Stimulated activated naive B cell treated with anti-CD40 and anti-IgM and Interleukin-4, amounts not matched to agents 10 μg/mL and 1 μg/mL and 100 μg/mL, for 72 hours (primary cell): ENCODE results near the gene LRRK1.

Source experiments
- ATAC-seq, 2 donors: fragments of 150-1000 bp; cut with Tn5 transposase; replicated peaks; 2 replicates each; pipeline ENCODE4 v1.10.0; 2021; ENCODE audit warnings: moderate library complexity in 1 of 2
- DNase-seq: peaks from one replicate; pipeline ENCODE4 v3.0.0; 2021
- H3K27ac Mint-ChIP-seq: one replicate; pipeline ENCODE4 v1.8.0; 2022; ENCODE audit warnings: mild to moderate bottlenecking, mixed read lengths
- H3K27me3 Mint-ChIP-seq, 2 donors: one replicate each; pipeline ENCODE4 v1.8.0; 2022; ENCODE audit warnings: mixed read lengths in 2 of 2
- H3K36me3 Mint-ChIP-seq, 2 donors: one replicate each; pipeline ENCODE4 v1.8.0; 2022; ENCODE audit warnings: mixed read lengths in 2 of 2, mild to moderate bottlenecking in 1 of 2
- H3K4me1 Mint-ChIP-seq, 2 donors: one replicate each; pipeline ENCODE4 v1.8.0; 2022; ENCODE audit warnings: mixed read lengths in 2 of 2, mild to moderate bottlenecking in 1 of 2
- H3K4me3 Mint-ChIP-seq, 2 donors: one replicate each; pipeline ENCODE4 v1.8.0; 2022; ENCODE audit warnings: mild to moderate bottlenecking in 2 of 2, mixed read lengths in 2 of 2, moderate library complexity in 1 of 2
- H3K9me3 Mint-ChIP-seq, 2 donors: one replicate each; pipeline ENCODE4 v1.8.0; 2022; ENCODE audit warnings: mixed read lengths in 2 of 2, mild to moderate bottlenecking in 1 of 2

LRRK1 gene

DNA sequence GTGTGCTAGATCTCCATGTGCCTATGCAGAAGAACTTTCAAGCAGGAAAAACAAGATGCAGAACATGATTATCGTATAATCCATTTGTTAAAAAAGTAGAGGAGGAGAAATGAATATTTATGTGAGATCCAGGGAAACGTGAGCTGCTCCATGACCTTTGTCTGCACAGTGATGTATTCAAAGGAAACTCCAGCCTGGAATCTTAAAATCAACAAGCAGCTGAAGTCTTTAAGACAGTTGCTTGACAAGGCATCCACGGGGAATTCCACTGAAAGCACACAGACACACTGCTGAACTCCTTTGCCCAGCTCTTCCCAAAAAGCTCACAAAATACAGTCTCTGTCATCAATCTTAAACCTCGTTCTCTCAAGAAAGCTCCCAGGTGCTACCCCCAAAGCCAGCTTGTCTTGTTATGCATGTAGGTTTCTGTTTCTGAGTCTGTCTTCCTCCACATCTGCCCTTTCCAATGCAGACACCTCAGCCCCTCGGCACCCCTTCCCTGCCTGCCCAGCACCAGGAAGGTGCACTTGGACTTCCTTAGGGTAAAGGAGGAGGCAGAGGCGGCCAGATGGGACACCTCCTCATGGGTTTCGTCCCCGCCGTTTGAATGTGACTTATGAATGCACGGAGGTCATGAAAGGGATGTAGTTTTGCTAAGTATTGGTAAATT, 28.7 kb downstream of the LRRK1 start:
- no peaks in the 10 kb centered on the region for H3K27me3 Mint-ChIP-seq
- no peak for DNase-seq
- peaks cover 1 to 8% of the 10 kb centered on the region in 2 donors for H3K9me3 Mint-ChIP-seq
- peaks cover 33 to 60% of the 10 kb centered on the region in 2 donors for H3K4me1 Mint-ChIP-seq
- H3K27ac Mint-ChIP-seq: no peak overlapping the region
- H3K36me3 Mint-ChIP-seq: peaks cover 15 to 31% of the 10 kb centered on the region in 2 donors
- ATAC-seq: peak in 1 of 2 donors; percentile 66
- peak overlapping the region; percentile 43 to 59 for H3K4me3 Mint-ChIP-seq

- DNase-seq (no peak), ATAC-seq (peak in 1 of 2 donors; percentile 35)
- Mint-ChIP-seq H3K4me1 (peaks cover 33 to 55% of the 10 kb centered on the region in 2 donors), H3K36me3 (peaks cover 15 to 35% of the 10 kb centered on the region in 2 donors), H3K27me3 (no peaks in the 10 kb centered on the region), H3K27ac (no peak overlapping the region), H3K4me3 (peak overlapping the region; percentile 43 to 59), H3K9me3 (peaks cover 1 to 8% of the 10 kb centered on the region in 2 donors)
These were observed 29.2 kb downstream of the LRRK1 start for GRCh38 chr15:100948430-100948762.

GRCh38 chr15:100949691-100950090, 30.5 kb downstream of the LRRK1 start:
- Mint-ChIP-seq H3K4me1 (peaks cover 23 to 42% of the 10 kb centered on the region in 2 donors), H3K9me3 (peaks cover 1 to 8% of the 10 kb centered on the region in 2 donors)

DNA sequence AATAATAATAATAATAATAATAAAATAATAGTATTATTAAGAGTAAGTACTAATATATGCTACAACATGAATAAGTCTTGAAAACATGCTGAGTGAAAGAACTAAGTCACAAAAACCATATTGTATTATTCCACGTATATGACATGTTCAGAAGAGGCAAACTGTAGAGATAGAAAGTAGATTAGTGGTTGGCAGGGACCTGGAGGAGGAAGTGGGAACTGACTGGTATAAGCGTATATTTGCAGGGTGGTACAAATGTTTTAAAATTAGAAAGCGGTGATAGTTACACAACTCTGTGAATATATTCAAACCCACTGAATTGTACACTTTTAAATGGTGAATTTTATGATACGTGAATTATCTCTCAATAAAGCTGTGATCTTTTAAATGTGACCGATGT, 32.8 kb downstream of the LRRK1 start:
- Mint-ChIP-seq H3K36me3 (peaks cover 26 to 48% of the 10 kb centered on the region in 2 donors), H3K27me3 (no peaks in the 10 kb centered on the region), H3K4me1 (peaks cover 28 to 51% of the 10 kb centered on the region in 2 donors), H3K27ac (no peak overlapping the region), H3K9me3 (peaks cover 1 to 8% of the 10 kb centered on the region in 2 donors), H3K4me3 (no peak overlapping the region)
- peak; percentile 77 to 78 for ATAC-seq
- no peak for DNase-seq

More at GRCh38 chr15:100949691-100950090, 30.5 kb downstream of the LRRK1 start:
- Mint-ChIP-seq H3K27ac (no peak overlapping the region), H3K27me3 (no peaks in the 10 kb centered on the region), H3K36me3 (peaks cover 23 to 38% of the 10 kb centered on the region in 2 donors), H3K4me3 (no peak overlapping the region)
- ATAC-seq (no peak), DNase-seq (no peak)

GRCh38 chr15:100952566-100952965, 33.4 kb downstream of the LRRK1 start:
- Mint-ChIP-seq H3K27me3 (no peaks in the 10 kb centered on the region), H3K36me3 (peaks cover 29 to 49% of the 10 kb centered on the region in 2 donors), H3K4me1 (peaks cover 27 to 53% of the 10 kb centered on the region in 2 donors), H3K27ac (no peak overlapping the region), H3K9me3 (peaks cover 1 to 8% of the 10 kb centered on the region in 2 donors), H3K4me3 (no peak overlapping the region)
- no peak for ATAC-seq
- no peak for DNase-seq

DNA sequence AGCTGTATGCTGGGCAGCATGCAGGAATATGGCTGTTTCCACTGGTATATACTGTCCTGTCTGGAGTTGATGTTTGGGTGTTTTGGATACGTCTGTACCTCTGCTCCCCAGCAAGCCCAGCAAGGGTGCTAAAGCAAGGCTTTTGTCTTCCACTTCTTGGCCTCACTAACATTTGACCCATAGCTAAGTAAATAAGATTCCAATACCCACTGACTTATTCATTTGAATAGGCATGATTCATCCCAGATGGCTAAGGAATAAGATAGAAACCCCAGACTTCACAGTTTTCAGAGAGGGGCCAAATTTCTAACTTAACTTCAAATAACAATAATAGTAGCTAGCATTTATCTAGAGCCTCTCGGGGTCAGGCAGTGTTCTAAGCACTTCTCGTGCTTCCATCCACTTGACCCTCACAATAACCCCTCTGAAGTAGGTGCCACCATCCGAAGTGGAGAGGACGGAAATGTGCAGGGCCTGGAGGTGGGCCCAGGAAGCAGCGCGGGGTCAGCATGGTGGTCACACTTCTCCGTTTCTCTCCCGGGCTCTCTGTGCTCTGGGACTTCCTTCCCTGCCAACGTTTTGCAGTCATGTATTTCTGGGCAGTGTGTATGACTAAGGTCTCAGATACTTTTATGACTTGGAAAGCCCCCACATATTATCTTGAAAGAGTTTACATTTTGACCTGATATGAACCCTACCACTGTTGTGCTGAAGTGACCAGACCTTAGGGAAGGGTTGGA, 39.3 kb downstream of the LRRK1 start:
- ATAC-seq: peak; percentile 51 to 76
- H3K4me1 Mint-ChIP-seq: peaks cover 22 to 45% of the 10 kb centered on the region in 2 donors

DNA sequence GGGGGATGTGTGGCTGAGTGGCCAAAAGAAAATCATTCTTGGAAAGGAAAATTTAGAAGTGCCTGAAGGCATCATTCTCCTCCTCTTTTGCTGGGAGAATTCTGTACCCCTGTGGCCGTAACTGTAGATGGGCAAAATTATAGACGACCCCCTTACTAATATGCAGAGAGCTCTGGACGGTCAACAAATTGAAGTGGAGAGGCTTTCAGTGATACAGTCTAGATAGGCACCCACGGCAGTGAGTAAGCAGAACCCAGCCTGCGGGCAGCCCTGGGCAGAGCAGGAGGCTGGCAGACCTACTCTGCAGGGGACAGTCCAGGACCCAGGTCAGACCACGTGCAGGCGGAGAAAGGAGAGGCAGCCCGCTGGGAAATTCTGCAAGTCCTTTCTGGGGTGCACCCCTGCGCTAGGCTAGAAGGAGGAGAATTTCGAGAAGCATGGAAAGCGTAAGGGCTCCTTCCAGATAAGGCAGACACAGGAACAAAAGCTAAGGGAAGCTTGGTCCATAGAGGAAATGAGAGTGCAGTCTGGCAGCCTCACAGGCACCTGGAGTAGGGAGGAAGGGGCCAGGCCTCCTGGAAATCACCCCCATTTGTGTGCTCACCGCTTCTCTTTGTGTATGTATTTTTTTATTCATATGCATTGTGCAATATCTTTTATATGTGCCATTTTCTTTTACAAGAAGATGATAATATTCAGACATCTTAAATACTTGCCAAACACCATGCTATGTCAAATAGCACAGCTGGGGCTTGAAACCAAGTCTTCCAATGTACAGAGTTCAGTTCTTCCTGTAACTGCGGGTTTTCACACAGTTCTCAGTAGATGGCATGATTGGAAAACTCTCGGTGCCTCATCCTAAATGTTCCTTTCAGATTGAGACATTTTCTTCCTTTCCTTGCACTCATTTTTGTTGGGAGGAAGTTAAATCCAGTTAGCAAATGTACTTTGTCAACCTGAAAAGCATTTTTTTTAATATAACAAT, 40.2 kb downstream of the LRRK1 start:
- ATAC-seq: peak in 1 of 2 donors; percentile 47
- Mint-ChIP-seq H3K9me3 (no peaks in the 10 kb centered on the region), H3K4me1 (peaks cover 22 to 45% of the 10 kb centered on the region in 2 donors), H3K36me3 (peaks cover 24 to 36% of the 10 kb centered on the region in 2 donors), H3K27ac (peak overlapping the region; percentile 73), H3K4me3 (peak overlapping the region in 1 of 2 donors; percentile 44), H3K27me3 (no peaks in the 10 kb centered on the region)
- DNase-seq: no peak

More for the DNA sequence above, 39.3 kb downstream of the LRRK1 start:
- Mint-ChIP-seq H3K27ac (peak overlapping the region; percentile 73), H3K4me3 (peak overlapping the region in 1 of 2 donors; percentile 44), H3K27me3 (no peaks in the 10 kb centered on the region), H3K9me3 (no peaks in the 10 kb centered on the region), H3K36me3 (peaks cover 24 to 33% of the 10 kb centered on the region in 2 donors)
- DNase-seq: no peak

DNA sequence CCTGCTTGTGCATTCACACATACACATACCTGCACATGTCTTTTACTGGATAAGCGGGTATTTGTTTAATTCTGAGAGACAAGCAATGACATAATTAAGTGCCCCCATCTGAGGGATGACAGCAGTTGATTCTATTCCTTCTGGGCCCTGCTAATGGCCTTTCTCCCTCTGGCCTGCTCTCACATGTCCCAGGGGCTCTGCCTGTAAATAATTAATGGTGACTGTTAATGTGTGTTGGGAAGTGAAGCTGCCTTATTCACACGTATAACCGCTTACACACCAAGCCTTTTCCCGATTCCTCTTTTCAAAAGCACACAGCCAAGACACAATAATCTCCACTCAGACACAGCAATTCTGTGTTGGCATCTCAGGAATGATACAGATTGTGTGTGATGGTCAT, 47.8 kb downstream of the LRRK1 start:
- Mint-ChIP-seq H3K27ac (no peak overlapping the region), H3K27me3 (peaks cover 4 to 6% of the 10 kb centered on the region in 2 donors), H3K4me3 (no peak overlapping the region), H3K36me3 (peaks cover 21 to 40% of the 10 kb centered on the region in 2 donors), H3K9me3 (no peaks in the 10 kb centered on the region), H3K4me1 (peaks cover 9 to 33% of the 10 kb centered on the region in 2 donors)
- ATAC-seq (peak; percentile 83), DNase-seq (no peak)

DNA sequence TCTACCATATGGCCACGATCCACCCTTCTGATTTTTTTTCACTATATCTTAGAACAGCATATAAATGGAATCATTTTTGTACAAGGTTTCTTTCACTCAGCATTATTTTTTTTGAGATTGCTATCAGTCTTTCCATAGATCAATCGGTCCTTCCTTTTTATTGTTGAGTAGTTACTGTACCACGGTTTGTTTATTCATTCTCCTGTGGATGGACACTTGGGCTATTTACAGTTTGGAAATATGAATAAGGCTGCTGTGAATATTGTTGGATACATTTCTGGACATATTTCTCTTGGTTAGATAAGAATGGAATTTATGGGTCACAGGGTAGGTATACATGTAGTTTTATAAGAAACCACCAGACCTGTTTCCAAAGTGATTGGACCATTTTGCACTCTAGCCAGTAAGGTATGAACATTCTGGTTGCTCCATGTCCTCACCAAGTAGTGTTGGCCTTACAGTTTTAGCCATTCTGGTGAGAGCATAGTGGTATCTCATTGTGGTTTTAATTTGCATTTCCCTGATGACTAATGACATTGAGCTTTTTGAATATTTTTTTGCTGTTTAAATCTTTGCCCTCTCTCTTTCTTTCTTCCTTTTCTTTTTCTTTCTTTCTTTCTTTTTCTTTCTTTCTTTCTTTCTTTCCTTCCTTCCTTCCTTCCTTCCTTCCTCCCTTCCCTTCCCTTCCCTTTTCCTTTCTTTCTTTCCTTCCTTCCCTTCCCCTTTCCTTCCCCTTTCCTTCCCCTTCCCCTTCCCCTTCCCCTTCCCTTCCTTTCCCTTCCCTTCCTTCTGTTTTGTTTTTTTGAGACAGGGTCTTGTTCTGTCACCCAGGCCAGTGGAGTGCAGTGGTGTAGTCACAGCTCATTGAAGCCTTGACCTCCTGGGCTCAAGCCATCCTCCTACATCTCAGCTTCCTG, 49.2 kb downstream of the LRRK1 start:
- Mint-ChIP-seq H3K9me3 (no peaks in the 10 kb centered on the region), H3K4me3 (peak overlapping the region in 1 of 2 donors; percentile 6), H3K27ac (no peak overlapping the region), H3K27me3 (peaks cover 11 to 19% of the 10 kb centered on the region in 2 donors), H3K4me1 (peaks cover 9 to 33% of the 10 kb centered on the region in 2 donors), H3K36me3 (peaks cover 20 to 40% of the 10 kb centered on the region in 2 donors)
- DNase-seq (no peak), ATAC-seq (peak; percentile 68 to 76)

DNA sequence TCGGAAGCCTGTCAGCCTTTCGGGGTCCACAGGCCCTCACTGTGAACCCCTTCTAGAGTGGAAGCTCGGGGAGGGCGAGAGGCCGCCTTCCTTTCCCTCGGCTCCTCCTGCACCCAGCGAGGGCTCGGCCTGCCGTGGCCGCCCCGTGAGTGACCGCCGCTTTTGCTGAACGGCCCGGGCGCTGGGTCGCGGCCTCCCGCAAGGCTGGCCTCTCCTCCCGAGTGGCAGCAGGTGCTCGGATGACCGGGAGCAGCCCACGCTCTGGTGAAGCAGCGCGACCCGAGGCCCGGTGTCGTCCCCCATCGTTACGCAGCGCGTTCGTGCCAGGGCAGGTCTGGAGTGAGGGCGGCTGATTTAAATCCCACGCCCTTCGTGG, 53.8 kb downstream of the LRRK1 start:
- Mint-ChIP-seq H3K27me3 (peaks cover 11 to 19% of the 10 kb centered on the region in 2 donors), H3K27ac (no peak overlapping the region), H3K4me3 (peak overlapping the region in 1 of 2 donors; percentile 81), H3K36me3 (peaks cover 25 to 60% of the 10 kb centered on the region in 2 donors), H3K9me3 (no peaks in the 10 kb centered on the region), H3K4me1 (peaks cover 11 to 25% of the 10 kb centered on the region in 2 donors)
- ATAC-seq: peak; percentile 49 to 52
- DNase-seq: no peak

DNA sequence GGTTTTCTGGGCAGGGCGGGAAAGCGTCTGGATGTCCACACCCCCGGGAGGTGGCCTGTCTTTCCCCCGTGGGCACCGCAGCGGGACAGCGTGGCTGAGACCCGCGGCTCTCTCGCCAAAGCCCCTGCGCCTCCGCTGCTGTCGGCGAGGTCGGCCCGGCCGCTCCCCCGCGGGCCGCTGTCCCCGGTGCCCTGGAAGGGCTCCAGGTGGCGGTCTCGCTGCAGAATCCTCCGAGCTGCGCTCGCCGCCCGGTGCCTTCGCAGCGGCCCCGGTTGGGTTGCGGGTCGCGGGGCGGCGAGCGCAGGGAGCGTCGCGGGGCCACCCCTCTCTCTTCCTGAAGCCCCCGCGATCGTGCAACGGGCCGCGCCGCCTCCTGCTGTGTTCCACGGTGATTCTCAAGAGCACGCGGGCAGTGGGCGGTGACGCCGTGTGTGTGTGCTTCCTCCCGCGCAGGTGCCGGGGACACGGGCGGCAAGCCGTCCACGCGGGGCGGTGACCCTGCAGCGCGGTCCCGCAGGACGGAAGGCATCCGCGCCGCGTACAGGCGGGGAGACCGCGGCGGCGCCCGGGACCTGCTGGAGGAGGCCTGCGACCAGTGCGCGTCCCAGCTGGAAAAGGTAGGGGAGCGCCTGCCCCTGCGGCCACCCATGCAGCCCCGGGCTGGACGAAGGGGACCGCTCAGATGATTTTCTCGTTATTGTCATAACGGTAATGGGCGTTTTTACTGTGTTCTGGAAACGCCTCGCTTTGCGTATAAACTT, 54.4 kb downstream of the LRRK1 start:
- H3K36me3 Mint-ChIP-seq: peaks cover 23 to 60% of the 10 kb centered on the region in 2 donors
- DNase-seq (no peak), ATAC-seq (peak; percentile 72 to 82)
- H3K27me3 Mint-ChIP-seq: peaks cover 11 to 19% of the 10 kb centered on the region in 2 donors
- H3K9me3 Mint-ChIP-seq: no peaks in the 10 kb centered on the region
- peaks cover 7 to 20% of the 10 kb centered on the region in 2 donors for H3K4me1 Mint-ChIP-seq
- H3K27ac Mint-ChIP-seq: no peak overlapping the region
- peak overlapping the region; percentile 79 to 81 for H3K4me3 Mint-ChIP-seq

DNA sequence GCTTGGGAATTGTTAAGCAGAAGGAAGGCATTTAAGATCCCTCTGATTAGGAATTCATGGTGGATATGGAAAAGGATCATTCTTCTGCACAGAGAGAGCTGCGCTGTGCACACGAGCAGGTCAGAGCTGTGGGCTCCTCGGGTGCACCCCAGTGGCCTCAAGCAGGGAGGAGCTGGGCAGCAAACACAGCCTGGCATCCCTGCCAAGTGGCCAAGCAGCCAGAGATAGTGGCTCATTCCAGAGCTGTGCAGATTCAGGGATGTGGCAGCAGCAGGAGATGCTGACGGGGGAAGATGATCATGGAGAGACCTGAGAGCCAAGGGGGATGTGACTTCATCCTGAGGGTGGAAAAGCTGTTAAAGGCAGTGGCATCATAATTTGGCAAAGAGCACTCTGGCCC, 55.9 kb downstream of the LRRK1 start:
- Mint-ChIP-seq H3K36me3 (peaks cover 24 to 54% of the 10 kb centered on the region in 2 donors), H3K27ac (no peak overlapping the region), H3K4me3 (no peak overlapping the region), H3K4me1 (peaks cover 4 to 16% of the 10 kb centered on the region in 2 donors), H3K9me3 (peaks cover 0 to 4% of the 10 kb centered on the region in 2 donors), H3K27me3 (peaks cover 11 to 19% of the 10 kb centered on the region in 2 donors)
- DNase-seq: no peak
- ATAC-seq: no peak
